HL-60 (cell line): ENCODE results near the gene PACS1.

Source experiments
- DNase-seq, 2 experiments: peaks; one replicate each; pipeline ENCODE4 v3.0.0-alpha.2; 2010 to 2020; ENCODE audit warnings: low read depth in 1 of 2, low spot score in 1 of 2
- H3K27ac ChIP-seq: fragments of 250-450 bp; sonication (Bioruptor Pico); replicated peaks from 2 replicates; pipeline ENCODE4 v1.5.1; 2020; ENCODE audit warnings: mild to moderate bottlenecking, moderate library complexity
- H3K27me3 ChIP-seq: fragments of 250-450 bp; sonication (Bioruptor Pico); 2 replicates; pipeline ENCODE4 v1.5.1; 2021; ENCODE audit warnings: mild to moderate bottlenecking, moderate library complexity; ENCODE audit not compliant: insufficient read depth, poor library complexity, severe bottlenecking
- H3K4me3 ChIP-seq: replicated peaks from 2 replicates; pipeline ENCODE4 v1.5.1; 2011; ENCODE audit warnings: mild to moderate bottlenecking, control low read depth, low read length; ENCODE audit not compliant: insufficient read depth
- GABPA ChIP-seq: IDR thresholded peaks from 2 replicates; pipeline ENCODE4 v1.6.1; 2012; ENCODE audit warnings: low read depth
- POLR2AphosphoS5 ChIP-seq: IDR thresholded peaks from 2 replicates; pipeline ENCODE4 v1.6.1; 2012; ENCODE audit warnings: low read depth
- SPI1 ChIP-seq: IDR thresholded peaks from 2 replicates; pipeline ENCODE4 v1.6.1; 2012; ENCODE audit warnings: low read depth, mild to moderate bottlenecking, borderline replicate concordance
- TF ChIP-seq, protein P1 (sequence below): IDR thresholded peaks from one replicate; pipeline ENCODE4 v1.5.1; 2011; ENCODE audit warnings: low read length, control low read depth, inconsistent platforms; ENCODE audit not compliant: insufficient read depth
- TF ChIP-seq, protein P2 (sequence below): IDR thresholded peaks from 2 replicates; pipeline ENCODE4 v1.6.1; 2012; ENCODE audit warnings: low read depth; ENCODE audit not compliant: insufficient replicate concordance

Gene PACS1

DNA sequence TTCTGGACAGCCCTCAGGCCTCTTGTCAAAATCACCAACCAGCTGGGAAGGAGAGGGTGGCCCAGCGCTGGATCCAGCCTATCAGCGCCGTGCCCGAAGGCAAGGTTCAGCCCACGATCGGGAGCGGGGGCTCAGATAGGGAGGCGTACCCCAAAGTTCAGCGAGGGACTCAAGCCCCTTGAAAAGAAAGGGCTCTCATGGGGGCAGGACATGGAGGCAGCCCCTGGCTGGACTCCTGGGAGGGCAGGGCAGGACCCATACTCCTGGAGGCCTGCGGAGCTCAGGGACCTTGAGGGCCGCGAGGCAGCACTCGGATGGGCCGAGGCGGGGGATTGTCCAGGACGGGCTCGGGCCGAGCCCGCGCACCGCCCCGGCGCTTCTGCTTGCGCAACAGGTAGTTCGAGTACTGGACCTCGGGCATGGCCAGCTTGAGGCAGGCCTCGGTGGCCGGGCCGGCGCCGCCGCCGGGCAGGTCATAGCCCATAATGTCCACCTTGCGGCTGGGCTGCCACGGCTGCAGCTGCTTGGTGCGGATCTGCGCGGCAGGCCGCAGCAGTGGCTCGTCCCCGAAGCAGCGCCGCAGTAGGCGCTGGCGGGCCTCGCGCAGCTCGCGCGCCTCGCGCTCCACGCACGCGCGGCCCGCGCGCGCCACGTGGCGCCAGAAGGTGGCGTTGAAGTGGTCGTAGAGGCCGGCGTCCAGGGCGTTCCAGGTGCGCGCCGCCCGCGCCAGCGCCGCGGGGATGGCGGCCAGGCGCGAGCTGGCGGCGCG is 27.7 kb upstream of the PACS1 start:
- H3K4me3 ChIP-seq, result no peak overlapping the region
- H3K27me3 ChIP-seq, result no peaks in the 10 kb centered on the region
- H3K27ac ChIP-seq, result no peak overlapping the region
- TF ChIP-seq, protein P1, sequence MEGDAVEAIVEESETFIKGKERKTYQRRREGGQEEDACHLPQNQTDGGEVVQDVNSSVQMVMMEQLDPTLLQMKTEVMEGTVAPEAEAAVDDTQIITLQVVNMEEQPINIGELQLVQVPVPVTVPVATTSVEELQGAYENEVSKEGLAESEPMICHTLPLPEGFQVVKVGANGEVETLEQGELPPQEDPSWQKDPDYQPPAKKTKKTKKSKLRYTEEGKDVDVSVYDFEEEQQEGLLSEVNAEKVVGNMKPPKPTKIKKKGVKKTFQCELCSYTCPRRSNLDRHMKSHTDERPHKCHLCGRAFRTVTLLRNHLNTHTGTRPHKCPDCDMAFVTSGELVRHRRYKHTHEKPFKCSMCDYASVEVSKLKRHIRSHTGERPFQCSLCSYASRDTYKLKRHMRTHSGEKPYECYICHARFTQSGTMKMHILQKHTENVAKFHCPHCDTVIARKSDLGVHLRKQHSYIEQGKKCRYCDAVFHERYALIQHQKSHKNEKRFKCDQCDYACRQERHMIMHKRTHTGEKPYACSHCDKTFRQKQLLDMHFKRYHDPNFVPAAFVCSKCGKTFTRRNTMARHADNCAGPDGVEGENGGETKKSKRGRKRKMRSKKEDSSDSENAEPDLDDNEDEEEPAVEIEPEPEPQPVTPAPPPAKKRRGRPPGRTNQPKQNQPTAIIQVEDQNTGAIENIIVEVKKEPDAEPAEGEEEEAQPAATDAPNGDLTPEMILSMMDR, result no peak
- no peak for TF ChIP-seq SPI1
- TF ChIP-seq, protein P2, sequence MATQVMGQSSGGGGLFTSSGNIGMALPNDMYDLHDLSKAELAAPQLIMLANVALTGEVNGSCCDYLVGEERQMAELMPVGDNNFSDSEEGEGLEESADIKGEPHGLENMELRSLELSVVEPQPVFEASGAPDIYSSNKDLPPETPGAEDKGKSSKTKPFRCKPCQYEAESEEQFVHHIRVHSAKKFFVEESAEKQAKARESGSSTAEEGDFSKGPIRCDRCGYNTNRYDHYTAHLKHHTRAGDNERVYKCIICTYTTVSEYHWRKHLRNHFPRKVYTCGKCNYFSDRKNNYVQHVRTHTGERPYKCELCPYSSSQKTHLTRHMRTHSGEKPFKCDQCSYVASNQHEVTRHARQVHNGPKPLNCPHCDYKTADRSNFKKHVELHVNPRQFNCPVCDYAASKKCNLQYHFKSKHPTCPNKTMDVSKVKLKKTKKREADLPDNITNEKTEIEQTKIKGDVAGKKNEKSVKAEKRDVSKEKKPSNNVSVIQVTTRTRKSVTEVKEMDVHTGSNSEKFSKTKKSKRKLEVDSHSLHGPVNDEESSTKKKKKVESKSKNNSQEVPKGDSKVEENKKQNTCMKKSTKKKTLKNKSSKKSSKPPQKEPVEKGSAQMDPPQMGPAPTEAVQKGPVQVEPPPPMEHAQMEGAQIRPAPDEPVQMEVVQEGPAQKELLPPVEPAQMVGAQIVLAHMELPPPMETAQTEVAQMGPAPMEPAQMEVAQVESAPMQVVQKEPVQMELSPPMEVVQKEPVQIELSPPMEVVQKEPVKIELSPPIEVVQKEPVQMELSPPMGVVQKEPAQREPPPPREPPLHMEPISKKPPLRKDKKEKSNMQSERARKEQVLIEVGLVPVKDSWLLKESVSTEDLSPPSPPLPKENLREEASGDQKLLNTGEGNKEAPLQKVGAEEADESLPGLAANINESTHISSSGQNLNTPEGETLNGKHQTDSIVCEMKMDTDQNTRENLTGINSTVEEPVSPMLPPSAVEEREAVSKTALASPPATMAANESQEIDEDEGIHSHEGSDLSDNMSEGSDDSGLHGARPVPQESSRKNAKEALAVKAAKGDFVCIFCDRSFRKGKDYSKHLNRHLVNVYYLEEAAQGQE, result no peak
- no peak for TF ChIP-seq GABPA
- TF ChIP-seq POLR2AphosphoS5, result no peak
- DNase-seq, result no peak

DNA sequence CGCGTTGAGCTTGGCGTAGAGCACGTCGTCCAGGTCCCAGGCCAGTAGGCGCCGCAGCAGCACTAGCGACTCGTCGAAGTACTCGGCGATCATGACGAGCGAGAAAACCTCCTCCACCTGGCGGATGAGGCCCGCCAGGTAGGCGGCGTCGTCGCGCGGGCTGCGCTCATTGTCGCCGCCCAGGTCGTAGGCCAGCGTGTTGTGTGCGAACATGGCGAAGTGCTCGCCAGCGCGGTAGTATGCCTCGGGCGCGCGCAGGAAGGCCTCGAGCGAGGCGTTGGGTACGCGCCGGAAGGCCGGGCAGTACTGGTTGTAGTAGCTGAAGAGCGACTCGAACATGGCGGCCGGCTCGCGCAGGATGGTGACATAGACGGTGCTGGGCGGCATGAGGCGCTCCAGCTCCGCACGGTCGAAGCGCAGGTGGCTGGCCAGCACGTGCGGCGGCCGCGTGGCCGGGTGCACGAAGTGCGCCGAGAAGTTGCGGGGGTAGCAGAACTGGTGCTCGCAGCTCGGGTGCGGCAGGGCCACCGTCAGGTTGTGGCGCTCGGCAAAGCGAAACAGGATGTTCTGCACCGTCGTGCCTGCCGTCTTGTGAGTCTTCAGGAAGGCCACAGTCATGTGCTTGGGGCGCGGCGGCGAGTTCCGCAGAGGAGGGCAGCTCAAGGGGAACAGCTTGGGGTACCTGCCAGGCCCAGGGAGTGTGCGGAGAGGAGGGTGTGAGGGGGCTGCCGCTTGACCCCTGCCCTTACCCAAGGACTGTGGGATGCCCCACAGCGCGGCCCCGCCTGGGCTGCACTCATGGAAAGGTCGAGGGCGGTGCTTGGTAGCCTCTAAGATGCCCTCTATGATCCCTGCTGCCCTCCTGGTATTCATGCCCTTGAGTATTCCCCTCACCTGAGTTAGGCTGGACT is 26.8 kb upstream of the PACS1 start:
- Histone ChIP-seq H3K4me3 (no peak overlapping the region), H3K27me3 (no peaks in the 10 kb centered on the region), H3K27ac (no peak overlapping the region)
- no peak for TF ChIP-seq SPI1
- no peak for TF ChIP-seq GABPA
- TF ChIP-seq, protein P1, result no peak
- TF ChIP-seq, protein P2, result no peak
- TF ChIP-seq POLR2AphosphoS5, result no peak
- no peak for DNase-seq

DNA sequence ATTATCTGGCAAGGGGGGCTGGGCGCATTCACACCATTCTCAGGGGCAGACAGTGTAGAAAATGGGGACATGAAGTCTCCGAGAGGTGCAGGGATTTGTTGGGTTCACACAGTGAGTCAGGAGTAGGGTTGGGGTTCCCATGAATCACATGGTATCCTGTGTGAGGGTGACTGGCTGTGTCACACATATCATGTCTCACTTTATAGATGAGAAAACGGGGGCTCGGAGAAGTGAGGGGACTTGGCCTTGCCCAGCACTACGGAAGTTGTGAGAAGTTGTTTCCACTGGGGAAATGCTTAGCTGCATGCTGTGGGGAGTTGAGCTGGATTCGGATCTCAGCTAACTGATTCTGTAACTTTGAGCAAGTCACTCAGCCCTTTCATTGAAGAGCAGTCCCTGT is 25.3 kb upstream of the PACS1 start:
- Histone ChIP-seq H3K4me3 (no peak overlapping the region), H3K27ac (no peak overlapping the region), H3K27me3 (no peaks in the 10 kb centered on the region)
- no peak for DNase-seq
- TF ChIP-seq SPI1 (no peak), POLR2AphosphoS5 (no peak), GABPA (no peak)
- TF ChIP-seq, protein P1, result no peak
- TF ChIP-seq, protein P2, result no peak
